Peyer's patch (tissue), 4 donors: Measurements from ENCODE around the gene TNNT3.

Experiments used
- CTCF ChIP-seq, 6 experiments: fragments of 450-650 bp in 4 of 6; fragments of 200-600 bp in 2 of 6; sonication (generic) in 1 of 6; IDR thresholded peaks; one replicate each; pipeline ENCODE4 v1.5.1; 2017 to 2019; ENCODE audit warnings: antibody characterized with exemption in 6 of 6, mild to moderate bottlenecking in 3 of 6, moderate library complexity in 1 of 6
- POLR2A ChIP-seq, 2 donors: fragments of 450-650 bp; IDR thresholded peaks; one replicate each; pipeline ENCODE4 v1.5.1; 2017; ENCODE audit warnings: antibody characterized with exemption in 2 of 2, mild to moderate bottlenecking in 2 of 2, moderate library complexity in 2 of 2

GRCh38 chr11:1906181-1906580 lies 13.3 kb upstream of the TNNT3 start:
- TF ChIP-seq CTCF (IDR thresholded peaks at IDR 0.05) (no peak), POLR2A (IDR thresholded peaks at IDR 0.05) (no peak)
